NCI-H2227 treated with DMSO at 0.1 percent for 48 hours (cell line): ENCODE measurements around the gene XRCC5.
"Not testable (repeated sequence)": the region's sequence is repeated elsewhere in the genome, so short reads cannot be mapped to it uniquely, and the experiment has no call there.

Source experiments
- DNase-seq: peaks from one replicate; lab custom pipeline; 2025; lab: John Stamatoyannopoulos, UW

The XRCC5 gene

DNA sequence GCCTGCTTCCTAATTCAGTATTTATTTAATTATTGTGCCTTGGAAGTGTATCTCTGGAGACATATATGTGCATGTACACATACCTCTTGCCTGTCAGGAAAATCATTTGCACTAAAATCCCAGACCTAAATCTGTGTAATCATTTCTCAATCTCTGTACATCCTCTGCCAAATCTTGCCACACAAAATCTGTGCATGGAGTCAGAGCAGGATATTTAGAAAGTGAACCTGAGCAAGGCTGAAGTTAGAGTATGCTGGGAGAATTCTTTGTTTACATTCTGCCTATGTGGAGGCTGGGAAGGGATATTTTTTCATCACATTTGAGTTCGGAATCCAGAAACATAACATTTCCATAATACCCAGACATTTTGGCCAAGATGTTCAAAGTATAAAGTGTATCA lies 9.3 kb downstream of the XRCC5 start:
- no peak for DNase-seq

DNA sequence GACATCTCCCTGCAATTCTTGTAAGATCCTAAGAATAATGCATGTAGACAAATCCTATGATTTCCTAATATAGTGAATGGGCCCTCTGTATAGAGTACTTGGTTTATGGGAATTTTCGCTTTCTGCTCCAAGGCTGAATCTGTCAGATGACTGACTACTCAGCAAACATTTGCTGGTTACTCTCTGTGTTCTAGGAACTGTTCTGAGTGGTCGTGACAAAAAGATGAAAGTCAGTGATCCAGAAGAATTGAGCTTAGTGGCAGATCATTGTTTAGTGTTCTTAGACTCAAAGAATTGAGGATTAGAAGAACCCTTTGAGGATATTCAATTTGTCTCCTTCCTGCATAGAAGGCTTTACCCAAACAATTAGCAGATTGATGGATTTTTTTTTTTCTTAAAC lies 10.0 kb downstream of the XRCC5 start:
- DNase-seq: no peak

DNA sequence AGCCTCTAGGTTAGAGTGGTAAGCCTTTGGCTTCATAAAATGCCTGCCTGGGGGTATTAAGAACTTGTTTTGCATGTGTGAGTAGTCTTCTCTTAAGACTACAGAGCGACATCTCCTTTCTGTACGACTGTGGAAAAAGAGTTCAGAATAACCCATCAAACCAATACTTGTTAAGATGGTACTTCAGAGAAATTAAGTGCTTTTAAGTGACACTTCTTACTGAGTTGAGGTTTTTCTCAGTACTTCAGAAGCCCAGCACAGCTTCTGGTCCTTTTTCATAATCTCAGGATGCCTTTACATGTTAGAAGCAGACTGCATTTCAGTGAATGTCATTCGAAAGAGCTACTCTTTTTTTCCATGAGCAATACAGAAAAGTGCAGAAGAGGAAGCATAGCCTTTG lies 10.8 kb downstream of the XRCC5 start:
- DNase-seq: no peak

DNA sequence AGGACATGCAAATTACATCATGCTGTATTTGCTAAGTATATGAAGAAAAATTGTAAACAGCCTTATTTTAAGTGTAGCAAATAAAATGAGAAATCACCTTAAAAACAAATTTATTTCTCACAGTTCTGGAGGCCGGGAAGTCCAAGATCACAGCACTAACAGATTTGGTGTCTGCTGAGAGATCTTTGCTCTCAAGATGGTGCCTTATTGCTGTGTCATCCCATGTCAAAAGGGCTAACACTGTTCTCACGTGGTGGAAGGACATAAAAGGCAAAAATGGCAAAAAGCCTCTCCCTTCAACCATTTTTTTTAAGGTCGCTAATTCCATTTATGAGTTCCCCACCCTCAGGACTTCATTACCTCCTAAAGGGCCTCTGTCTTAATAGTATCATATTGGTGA lies 12.1 kb downstream of the XRCC5 start:
- no peak for DNase-seq

DNA sequence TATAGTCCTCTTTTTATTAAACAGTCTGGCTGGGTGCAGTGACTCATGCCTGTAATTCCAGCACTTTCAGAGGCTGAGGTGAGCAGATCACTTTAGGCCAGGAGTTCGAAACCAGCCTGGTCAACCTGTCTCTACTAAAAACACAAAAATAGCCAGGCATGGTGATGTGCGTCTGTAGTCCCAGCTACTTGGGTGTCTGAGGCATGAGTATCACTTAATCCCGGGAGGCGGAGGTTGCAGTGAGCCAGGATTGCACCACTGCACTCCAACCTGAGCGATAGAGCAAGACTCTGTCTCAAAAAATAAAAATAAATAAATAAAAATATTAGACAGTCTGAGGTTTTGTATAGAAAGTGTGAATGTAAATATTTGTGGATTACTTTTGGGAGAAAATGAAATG lies 17.8 kb downstream of the XRCC5 start:
- DNase-seq: no peak

DNA sequence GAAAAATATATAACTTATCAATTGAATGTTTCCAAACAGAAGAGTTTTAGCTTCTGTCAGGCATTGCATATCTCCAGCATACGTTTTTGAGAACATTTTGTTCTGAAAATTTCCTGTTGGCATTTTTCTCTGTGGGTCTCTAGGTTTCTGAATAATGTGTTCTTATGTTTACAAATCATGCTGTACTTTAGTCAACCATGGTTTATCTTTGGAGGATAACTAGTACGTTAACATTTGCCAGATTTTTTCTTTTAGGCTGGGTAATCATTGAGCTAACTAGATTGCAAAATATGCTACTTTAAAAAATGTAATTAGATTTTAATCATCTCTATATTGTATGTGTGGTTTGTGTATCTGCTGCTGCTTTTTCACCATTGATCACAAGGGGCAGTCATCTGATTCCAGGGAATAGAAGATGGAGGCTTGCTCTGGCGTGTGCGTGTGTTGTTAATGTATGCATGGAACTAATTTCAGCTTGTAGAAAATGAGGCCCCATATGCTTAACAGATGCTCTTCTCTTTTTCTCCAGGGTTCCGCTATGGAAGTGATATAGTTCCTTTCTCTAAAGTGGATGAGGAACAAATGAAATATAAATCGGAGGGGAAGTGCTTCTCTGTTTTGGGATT lies 21.3 kb downstream of the XRCC5 start:
- DNase-seq: no peak

DNA sequence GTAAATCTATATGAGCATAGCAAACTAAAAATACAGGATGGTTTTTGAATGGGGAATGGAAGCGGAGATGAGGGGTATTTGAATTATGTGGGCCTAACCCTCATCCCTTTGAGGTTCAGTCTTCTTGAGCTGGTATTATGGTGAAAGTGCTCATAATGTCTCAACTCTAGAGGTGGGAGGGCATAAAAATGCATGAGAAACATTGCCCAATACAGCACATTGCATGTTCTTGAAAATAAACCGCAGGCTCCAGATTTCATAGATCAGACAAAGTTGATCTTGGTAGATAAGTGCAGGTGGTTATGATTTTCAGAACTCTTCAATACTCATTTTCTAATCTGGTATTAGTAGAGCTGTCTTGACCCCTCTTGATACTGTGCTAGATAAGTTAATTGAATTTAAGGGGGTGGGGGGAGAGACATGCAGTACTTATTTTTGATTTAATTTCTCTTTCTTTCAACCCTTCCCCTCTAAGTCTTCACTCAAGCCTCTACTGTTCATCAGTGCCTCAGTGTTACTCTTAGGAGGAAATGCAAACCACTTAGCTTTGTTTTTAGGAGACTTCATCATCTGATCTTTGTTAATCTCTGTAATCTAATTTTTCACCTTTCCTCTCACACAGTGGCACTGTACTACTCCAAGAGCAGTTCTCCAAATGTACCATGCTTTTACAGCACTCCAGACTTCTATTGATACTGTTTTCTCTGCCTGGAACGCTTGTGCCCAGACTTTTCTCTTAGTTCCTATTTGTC lies 22.2 kb downstream of the XRCC5 start:
- DNase-seq: no peak

DNA sequence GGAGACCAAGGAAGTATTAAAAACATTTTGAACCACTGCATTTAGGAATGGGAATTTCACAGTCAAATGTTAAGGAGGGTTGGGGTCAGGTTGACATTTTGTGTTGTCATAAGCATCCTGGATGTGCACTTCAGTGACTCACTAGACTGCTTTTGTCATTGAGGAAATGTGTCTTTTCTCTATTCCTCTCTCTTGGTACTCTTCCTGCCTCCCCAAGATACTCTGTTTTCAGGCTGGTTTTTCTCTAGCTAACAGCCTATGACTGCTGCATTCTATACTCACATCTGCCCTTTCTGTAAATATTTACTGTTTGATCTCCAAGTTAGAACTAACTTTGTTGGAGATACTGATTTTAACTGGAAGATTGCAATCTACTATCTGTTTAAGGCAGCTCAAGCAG lies 23.4 kb downstream of the XRCC5 start:
- no peak for DNase-seq

DNA sequence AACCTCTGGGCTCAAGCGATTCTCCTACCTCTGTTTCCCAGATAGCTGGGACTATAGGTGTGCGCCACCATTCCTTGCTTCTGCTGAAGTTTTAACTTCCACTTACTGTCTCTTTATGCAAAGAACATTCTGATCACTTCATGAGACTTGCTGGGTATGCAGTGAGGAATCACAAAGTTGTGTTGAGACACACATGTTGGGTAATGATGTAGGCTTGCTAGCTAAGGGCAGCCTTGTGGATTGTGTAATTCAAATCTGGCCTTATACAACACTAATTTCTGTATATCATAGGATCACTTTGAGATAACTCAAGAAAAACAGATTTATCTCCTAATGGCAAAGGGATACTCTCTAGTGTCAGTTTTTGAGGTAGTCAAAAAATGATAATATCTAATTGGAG lies 24.2 kb downstream of the XRCC5 start:
- DNase-seq: no peak

DNA sequence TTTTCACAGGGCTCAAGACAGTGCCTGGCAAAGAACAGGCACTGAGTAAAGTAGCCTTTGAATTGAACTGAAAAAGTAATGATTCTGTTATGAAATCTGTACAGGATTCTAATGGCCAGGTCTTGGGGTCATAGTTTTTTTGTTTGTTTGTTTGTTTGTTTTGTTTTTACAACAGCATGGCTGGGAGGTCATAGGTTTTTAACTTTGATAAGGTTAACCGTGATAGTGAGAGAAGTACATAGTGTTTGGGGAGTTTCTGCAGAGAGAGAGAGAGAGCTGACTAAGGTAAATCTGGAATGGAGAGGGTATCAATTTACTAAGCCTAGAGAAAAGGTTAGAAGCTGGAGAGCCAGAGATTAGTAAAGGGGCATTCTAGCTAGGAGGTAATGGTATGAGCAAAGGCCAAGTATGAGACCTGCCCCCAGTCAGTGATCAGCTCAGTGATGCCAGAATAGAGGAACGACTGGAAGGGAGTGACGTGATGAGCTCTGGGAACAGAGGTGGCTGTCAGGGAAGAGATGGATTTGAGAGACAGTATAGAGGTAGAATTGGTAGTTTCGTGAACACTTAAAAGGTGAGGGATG lies 25.9 kb downstream of the XRCC5 start:
- DNase-seq: no peak

DNA sequence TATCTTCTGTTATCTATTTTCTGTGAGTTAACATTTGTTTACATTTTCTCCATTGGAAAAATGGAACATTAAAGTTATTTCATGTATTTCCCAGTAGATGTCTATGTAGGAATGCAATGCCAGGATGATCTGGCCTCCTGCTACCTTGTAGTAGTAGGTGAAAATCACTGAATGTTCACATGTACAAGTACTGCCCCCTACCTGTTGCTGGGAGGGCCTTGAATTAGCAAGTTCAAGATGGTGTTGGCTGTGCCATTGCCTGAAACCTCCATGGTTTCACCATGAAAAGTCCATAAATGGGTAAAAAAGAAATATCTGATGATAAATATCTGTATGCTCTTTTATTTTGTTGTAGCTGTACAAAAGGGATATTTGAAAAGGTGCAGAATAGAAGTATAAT lies 30.7 kb downstream of the XRCC5 start:
- no peak for DNase-seq

DNA sequence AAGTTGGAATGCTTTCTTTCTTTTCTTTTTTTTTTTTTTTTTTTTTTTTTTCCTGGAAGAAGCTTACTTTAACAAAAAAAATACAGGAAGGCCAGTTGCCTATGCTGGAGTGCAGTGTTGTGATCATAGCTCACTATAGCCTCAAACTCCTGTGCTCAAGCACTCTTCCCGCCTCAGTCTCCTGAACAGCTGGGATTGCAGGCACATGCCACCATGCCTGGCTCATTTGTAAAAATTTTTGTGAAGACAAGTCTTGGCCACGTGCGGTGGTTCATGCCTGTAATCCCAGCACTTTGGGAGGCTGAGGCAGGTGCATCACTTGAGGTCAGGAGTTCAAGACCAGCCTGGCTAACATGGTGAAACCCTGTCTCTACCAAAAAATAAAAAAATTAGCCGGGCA lies 32.4 kb downstream of the XRCC5 start:
- not testable (repeated sequence) for DNase-seq

DNA sequence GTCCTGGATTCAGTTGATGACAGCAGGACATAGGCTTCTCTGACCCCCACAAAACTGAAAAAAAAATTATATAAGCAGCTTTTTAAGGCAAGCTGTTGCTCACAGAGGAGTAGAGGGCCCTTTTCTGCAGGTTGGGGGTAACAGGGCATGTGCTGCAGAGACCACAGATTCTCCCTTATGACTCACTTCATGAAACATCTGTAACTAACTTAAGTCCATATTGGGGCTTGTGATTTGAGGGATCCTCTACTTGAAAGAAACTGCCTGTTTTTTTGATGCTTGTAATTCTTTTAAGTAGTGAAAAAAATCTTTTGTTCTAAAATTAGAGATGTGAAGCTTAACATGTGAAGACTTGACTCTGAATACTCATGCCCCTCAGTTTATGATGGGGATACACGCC lies 33.4 kb downstream of the XRCC5 start:
- DNase-seq: no peak

DNA sequence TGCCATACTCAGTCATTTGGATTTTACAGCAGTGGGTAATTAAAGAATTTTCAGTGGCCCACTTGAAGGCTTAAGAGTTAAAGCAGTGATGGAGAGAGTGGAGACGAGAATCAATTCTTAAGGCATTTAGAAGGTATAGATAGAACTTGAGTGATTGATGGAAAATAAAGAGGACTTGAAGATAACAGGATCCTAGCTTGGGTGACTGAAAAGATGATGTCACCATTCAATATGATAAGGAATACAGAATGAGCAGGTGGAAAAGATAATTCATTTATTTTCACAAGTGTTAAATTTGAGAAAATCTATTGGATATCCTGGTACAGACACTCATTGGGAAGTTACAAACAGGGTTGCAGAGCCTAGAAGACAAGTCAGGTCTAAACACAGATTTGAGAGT lies 35.2 kb downstream of the XRCC5 start:
- DNase-seq: no peak

DNA sequence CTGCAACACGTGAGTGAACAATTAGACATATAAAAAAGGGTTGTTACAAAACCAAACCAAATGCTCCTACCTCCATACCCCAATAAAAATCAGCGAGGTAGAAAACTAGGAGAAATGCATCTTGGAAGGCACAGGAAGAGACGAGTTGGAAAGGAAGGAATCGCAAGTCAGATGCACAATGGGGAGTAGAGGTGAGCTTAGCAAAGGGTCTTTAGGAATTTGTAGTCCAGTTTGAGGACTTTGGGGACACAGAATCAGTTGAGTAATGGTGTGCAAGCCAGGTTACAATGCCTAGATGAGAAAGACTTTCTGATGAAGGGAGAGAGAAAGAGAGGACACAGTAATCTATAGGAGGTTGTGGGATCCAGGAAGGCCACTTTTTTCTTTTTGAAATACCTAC lies 35.7 kb downstream of the XRCC5 start:
- no peak for DNase-seq

DNA sequence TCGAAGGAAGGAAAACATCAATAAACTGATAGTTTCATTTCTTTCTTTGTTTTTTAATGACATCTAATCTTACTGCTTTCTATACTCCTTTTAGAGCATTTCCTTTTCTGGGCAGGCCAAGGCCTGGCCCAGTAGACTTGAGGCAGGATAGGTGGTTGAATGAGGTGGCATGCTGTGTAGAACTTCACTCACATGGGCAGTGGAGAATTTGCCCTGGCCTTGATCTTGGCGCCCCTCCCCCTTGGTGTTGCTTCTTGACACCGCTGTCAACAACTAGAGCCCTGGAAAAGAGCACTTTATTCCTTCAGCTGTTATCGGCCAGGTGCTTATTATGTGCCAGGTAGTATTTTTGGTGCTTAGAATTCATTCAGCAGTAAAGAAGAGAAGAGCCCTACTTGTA lies 37.4 kb downstream of the XRCC5 start:
- no peak for DNase-seq

DNA sequence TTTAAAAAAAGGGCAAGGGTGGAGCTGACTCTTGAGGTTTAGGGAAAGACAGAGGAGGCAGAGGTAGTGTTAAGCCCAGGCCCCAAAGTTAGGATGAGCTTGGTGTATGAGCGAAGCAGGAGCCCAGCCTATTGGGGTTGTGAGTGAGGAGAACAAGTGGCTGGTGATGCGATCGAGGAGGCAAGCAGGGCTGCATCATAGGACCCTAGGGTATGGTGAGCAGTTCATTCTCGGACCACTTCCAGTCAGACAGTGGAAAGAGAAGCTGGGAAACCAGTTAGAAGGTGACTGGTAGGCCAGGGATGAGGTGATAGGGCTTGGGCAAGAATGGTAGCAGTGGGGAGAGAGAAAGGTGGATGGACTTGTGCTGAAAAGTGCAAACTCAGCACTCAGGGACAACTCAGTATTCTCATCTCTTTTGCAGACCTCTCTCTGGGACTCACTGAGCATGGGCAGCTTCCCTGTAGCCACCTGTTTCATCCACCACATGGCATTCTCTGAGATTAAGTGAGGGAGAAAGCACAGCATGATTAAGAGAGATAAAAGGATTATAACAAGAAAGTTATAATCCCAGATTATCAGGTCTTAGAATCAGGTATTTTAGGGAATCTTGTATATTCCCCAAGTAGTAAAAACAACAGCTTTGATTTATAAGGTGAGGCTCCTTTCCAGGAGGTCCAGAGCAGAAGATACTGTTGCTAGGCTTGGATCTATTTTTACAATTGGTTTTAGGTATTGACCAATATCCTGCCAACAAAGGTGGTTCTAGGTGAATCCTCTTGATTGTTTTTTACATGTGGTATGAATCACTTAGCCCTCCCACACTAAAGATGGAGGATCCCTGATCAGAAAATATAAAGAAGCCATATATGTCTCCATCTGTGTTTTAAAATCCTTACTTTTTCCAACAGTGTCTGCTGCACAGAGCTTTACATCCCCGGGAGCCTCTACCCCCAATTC lies 38.3 kb downstream of the XRCC5 start:
- no peak for DNase-seq

DNA sequence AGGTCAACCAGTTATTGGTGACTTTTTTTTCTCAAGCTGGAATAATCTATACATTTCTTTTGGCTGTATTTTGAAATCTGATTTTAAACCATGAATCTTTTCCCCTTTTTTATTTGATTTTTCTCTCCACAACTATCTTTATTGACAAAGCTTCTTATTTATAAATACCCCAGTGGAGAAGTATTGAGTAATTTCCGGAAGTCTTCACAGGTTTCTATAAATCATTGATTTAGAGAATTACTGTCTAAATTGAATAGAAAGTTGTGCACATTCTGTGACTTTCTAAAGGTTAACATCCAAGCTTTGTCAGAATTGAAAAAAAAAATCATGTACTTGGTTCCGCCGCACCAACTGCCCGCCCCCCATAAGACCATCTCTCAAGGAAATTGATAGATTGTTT lies 39.8 kb downstream of the XRCC5 start:
- no peak for DNase-seq

DNA sequence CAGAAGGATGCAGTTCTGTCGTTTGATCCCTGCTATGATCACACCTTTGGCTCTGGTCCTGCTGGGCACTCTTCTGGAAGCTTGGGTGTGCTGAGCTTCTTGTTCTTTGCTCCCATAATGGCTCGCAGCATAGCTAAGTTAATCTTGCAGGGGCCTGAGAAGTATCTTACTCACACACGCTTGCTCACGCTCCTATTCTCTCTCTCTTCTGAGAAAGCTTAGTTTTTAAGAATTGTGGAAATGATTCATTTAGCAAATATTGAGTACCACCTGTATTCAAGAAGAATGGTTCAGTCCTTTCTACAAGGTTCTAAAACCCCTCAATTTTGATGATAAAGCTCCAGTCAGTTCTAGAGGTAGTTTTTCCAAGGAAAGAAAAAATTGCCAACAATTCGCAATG lies 40.6 kb downstream of the XRCC5 start:
- no peak for DNase-seq

DNA sequence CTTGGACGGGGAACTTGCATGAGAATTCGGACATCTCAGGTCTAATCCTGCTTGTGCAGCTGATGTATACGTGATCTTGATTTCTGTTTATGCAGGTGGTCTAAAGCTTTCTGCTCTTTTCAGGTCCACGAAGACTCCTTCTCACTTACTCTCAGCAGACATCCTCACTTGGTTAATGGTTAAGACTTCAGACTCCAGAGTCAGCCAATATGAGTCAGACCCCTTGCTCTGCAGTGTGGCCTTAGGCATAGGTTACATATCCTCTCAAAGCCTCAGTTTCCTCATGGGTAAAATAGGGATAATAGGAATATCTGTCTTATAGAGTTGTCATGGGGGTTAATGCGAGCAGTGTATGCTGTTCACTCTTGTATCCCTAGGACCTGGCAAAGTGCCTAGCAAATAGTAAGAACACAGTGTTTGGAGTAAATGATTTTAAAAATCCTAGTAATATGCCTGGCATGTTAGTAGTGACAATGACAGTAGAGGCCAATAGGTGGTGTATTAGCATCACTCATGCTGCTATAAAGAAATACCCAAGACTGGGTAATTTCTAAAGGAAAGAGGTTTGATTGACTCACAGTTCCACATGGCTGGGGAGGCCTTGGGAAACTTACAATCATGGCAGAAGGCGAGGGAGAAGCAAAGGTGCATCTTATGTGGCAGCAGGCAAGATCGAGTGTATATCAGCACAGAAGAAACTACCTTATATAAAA lies 42.3 kb downstream of the XRCC5 start:
- DNase-seq: no peak

DNA sequence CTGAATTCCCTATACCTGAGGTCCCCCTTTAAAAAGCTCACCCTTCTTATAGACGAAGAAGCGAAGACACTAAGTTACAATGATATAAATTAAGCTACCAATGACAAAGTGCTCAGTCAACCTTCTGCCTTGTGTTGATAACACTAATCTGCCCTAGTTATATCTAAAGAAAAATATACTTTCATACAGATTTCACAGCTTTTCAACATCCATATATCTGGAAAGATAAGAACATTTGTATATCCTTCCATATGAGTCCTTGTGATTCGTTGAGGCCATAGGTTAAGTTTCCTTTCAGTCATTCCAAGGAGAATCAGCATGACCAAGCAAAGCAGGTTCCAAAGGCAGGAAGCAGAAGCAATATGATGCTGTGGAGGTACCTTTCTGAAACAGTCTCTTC lies 46.8 kb downstream of the XRCC5 start:
- no peak for DNase-seq

DNA sequence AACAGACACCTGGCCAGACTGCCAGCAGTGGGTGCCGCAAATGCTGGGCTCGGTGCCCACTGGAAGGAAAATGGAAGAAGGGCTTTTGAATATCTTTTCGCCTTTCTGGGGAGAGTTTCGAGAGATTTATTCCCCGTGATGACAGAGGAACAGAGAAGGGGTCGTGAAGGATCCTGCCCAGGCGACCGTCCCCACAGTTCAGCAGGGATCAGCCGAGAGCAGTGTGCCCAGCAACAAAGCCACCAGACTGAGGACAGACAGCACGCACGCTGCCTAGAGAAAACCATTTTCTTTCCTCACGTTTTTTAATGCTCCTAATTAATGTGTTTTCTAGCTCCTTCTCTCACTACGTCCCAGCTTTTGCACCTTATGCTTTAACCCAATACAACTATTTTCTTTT lies 47.7 kb downstream of the XRCC5 start:
- no peak for DNase-seq
